ENCODE results near the gene CNDP1.

DNA sequence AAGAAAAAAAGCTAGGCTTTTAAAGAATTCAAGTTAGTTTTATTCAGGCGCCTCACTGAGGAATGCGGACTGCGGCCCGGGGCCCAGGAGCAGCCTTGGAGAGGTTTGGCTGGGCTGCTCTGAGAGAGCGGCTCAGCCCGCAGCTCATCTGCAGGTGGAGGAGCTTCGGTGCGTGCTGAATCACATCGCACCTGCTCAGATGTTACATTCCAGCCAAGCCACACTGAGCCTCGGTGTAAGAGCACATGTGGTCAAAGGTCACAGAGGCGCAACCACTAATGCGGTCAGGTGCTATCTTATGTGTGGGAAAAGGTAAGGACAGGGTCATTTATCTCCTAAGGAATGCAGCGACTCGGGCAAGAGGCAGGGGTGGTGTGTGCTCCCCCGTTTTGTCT is 17.1 kb upstream of the CNDP1 start:
- TF ChIP-seq, protein P1, sequence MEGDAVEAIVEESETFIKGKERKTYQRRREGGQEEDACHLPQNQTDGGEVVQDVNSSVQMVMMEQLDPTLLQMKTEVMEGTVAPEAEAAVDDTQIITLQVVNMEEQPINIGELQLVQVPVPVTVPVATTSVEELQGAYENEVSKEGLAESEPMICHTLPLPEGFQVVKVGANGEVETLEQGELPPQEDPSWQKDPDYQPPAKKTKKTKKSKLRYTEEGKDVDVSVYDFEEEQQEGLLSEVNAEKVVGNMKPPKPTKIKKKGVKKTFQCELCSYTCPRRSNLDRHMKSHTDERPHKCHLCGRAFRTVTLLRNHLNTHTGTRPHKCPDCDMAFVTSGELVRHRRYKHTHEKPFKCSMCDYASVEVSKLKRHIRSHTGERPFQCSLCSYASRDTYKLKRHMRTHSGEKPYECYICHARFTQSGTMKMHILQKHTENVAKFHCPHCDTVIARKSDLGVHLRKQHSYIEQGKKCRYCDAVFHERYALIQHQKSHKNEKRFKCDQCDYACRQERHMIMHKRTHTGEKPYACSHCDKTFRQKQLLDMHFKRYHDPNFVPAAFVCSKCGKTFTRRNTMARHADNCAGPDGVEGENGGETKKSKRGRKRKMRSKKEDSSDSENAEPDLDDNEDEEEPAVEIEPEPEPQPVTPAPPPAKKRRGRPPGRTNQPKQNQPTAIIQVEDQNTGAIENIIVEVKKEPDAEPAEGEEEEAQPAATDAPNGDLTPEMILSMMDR (IDR thresholded peaks at IDR 0.05; ENCODE audit: borderline replicate concordance, extremely low read depth, low read length, poor library complexity, severe bottlenecking) = no peak
- TF ChIP-seq EZH2 (IDR thresholded peaks at IDR 0.05; ENCODE audit: borderline replicate concordance, low read depth, low read length, severe bottlenecking) = no peak
